ENCODE results near the gene HSPBAP1. TPM values are rescaled to one million over a fixed set of nuclear protein-coding genes. Genes with fewer than 3 reads are reported as not detected.
A peak's percentile ranks its signal among the peaks of the same experiment; 100 is the strongest.
"Not testable (repeated sequence)": the region's sequence is repeated elsewhere in the genome, so short reads cannot be mapped to it uniquely, and the experiment has no call there.

HSPBAP1 gene
- total RNA-seq, 2 donors from 2014 or later, result 5.1 to 6.7 TPM

GRCh38 chr3:122732682-122733525 lies 60.7 kb downstream of the HSPBAP1 start:
- H3K9me3 Mint-ChIP-seq, result not testable (repeated sequence)

DNA sequence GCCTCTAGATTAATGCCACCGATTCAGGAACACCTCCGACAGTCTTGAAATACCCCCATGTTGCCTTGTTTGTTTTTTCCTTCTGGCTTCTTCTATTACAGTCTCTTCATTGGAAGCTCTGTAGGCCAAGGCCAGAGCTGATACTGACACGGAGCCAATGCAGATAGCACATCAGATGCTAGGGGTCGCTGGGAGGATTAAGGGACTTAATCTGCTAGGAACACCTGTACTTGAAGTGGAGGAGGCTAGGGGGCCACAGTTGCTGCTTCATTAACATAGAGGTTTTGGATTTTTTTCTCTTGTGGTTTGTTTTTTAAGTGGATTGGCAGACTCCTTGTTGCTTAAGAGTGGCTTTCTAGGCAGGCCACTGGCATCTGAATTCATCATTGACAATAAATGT lies 63.4 kb downstream of the HSPBAP1 start:
- Mint-ChIP-seq H3K27me3 (no peaks in the 10 kb centered on the region), H3K27ac (no peak overlapping the region), H3K4me1 (no peaks in the 10 kb centered on the region), H3K9me3 (no peaks in the 10 kb centered on the region), H3K36me3 (ENCODE audit: low read depth) (peaks cover 83% of the 10 kb centered on the region), H3K4me3 (no peak overlapping the region)
- no peak for ATAC-seq (replicated peaks)

More at GRCh38 chr3:122732682-122733525, 60.7 kb downstream of the HSPBAP1 start:
- H3K36me3 Mint-ChIP-seq (ENCODE audit: low read depth), result peaks cover 60% of the 10 kb centered on the region
- H3K4me3 Mint-ChIP-seq; H3K4me1 Mint-ChIP-seq; ATAC-seq (replicated peaks); H3K27me3 Mint-ChIP-seq; H3K27ac Mint-ChIP-seq: not testable (repeated sequence)

GRCh38 chr3:122728756-122729514 lies 64.7 kb downstream of the HSPBAP1 start:
- no peak for ATAC-seq (replicated peaks)
- H3K27ac Mint-ChIP-seq, result no peak overlapping the region
- H3K27me3 Mint-ChIP-seq, result no peaks in the 10 kb centered on the region
- H3K9me3 Mint-ChIP-seq, result no peaks in the 10 kb centered on the region
- no peaks in the 10 kb centered on the region for H3K4me1 Mint-ChIP-seq
- H3K36me3 Mint-ChIP-seq (ENCODE audit: low read depth), result peaks cover 86% of the 10 kb centered on the region
- H3K4me3 Mint-ChIP-seq, result no peak overlapping the region

DNA sequence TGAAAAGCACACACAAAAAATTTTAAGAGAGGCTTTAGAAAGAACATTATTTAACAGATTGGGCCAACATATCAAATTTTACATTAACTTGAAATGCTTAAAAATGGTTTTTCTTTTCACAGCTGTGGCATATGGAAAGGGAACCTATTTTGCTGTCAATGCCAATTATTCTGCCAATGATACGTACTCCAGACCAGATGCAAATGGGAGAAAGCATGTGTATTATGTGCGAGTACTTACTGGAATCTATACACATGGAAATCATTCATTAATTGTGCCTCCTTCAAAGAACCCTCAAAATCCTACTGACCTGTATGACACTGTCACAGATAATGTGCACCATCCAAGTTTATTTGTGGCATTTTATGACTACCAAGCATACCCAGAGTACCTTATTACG lies 65.4 kb downstream of the HSPBAP1 start:
- Mint-ChIP-seq H3K36me3 (ENCODE audit: low read depth) (peaks cover 88% of the 10 kb centered on the region), H3K4me3 (no peak overlapping the region), H3K27ac (no peak overlapping the region), H3K9me3 (no peaks in the 10 kb centered on the region), H3K4me1 (no peaks in the 10 kb centered on the region), H3K27me3 (no peaks in the 10 kb centered on the region)
- ATAC-seq (replicated peaks), result no peak

DNA sequence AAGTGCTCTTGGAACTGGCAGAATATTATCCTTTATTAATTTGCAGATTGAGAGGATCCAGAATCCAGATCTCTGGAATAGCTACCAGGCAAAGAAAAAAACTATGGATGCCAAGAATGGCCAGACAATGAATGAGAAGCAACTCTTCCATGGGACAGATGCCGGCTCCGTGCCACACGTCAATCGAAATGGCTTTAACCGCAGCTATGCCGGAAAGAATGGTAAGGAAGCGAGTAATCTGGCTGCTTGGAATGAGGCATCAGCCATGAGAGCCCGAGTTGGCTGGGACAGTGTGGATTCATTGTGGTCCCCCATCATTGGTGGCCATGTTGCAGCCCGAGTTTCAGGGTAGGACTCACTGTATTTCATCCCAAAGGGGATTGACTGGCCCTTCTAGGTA lies 65.9 kb downstream of the HSPBAP1 start:
- Mint-ChIP-seq H3K27me3 (no peaks in the 10 kb centered on the region), H3K4me3 (no peak overlapping the region), H3K36me3 (ENCODE audit: low read depth) (peaks cover 89% of the 10 kb centered on the region), H3K4me1 (no peaks in the 10 kb centered on the region), H3K27ac (no peak overlapping the region), H3K9me3 (no peaks in the 10 kb centered on the region)
- ATAC-seq (replicated peaks), result no peak

DNA sequence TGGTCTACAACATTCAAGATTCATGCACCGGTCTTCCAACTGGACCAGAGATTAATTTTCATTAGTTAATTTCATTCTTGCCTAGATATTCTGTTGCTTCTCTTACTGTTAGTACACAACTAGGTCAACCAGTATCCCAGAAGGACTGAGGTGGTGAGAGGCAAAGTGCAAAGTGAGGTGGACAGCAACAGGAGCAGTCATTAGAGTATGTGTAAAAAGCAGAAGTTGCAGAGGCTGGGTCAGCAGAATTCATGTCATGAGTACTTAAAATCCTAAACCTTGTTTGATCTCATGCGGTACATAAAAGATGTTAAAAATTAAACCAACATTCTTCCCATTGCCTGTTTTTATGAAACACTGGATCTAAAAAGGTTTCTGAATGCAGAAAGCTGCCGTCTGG lies 66.3 kb downstream of the HSPBAP1 start:
- H3K36me3 Mint-ChIP-seq (ENCODE audit: low read depth), result peaks cover 89% of the 10 kb centered on the region
- ATAC-seq (replicated peaks), result no peak
- H3K4me1 Mint-ChIP-seq, result no peaks in the 10 kb centered on the region
- H3K27ac Mint-ChIP-seq, result no peak overlapping the region
- H3K4me3 Mint-ChIP-seq, result no peak overlapping the region
- H3K27me3 Mint-ChIP-seq, result no peaks in the 10 kb centered on the region
- H3K9me3 Mint-ChIP-seq, result no peaks in the 10 kb centered on the region

DNA sequence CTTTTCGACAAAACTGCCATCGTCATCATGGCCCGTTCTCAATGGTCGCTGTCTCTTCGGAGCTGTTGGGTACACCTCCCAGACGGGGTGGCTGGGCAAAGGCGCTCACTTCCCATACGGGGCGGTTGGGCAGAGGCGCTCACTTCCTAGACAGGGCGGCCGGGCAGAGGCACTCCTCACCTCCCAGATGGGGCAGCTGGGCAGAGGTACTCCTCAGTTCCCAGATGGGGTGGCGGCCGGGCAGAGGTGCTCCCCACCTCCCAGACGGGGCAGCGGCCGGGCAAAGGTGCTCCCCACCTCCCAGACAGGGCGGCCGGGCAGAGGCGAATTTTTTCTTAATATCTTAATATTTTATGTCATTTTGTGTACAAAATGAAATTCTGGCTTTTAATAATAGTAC lies 68.5 kb downstream of the HSPBAP1 start:
- no peak overlapping the region for H3K4me3 Mint-ChIP-seq
- no peaks in the 10 kb centered on the region for H3K9me3 Mint-ChIP-seq
- H3K36me3 Mint-ChIP-seq (ENCODE audit: low read depth), result peaks cover 93% of the 10 kb centered on the region
- H3K4me1 Mint-ChIP-seq, result no peaks in the 10 kb centered on the region
- ATAC-seq (replicated peaks), result no peak
- no peaks in the 10 kb centered on the region for H3K27me3 Mint-ChIP-seq
- no peak overlapping the region for H3K27ac Mint-ChIP-seq

- no peak for ATAC-seq (replicated peaks)
- Mint-ChIP-seq H3K27ac (no peak overlapping the region), H3K9me3 (no peaks in the 10 kb centered on the region), H3K4me1 (no peaks in the 10 kb centered on the region), H3K4me3 (no peak overlapping the region), H3K36me3 (ENCODE audit: low read depth) (peaks cover 98% of the 10 kb centered on the region), H3K27me3 (no peaks in the 10 kb centered on the region)
Observed at GRCh38 chr3:122719273-122719921, 74.2 kb downstream of the HSPBAP1 start.

DNA sequence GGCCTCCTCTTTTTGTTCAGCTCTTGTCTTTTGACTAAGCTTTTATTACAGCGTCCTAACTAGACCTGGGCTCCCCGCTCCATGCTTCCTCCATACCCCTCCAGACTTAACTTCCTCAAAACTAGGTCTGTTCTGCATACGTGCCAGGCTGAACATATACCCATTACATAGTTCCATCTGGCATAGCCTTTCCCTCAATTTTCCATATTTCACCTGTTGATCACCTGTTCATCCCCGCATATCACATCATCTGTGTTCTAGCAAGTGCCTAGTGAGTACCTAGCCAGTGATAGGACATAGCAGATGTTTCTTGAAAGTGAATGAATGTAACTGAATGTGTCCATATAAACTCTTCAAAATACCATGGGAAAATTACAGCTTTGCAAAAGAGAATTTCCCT lies 77.0 kb downstream of the HSPBAP1 start:
- no peak overlapping the region for H3K27ac Mint-ChIP-seq
- no peak for ATAC-seq (replicated peaks)
- no peak overlapping the region for H3K4me3 Mint-ChIP-seq
- H3K36me3 Mint-ChIP-seq (ENCODE audit: low read depth), result peaks cover 100% of the 10 kb centered on the region
- H3K9me3 Mint-ChIP-seq, result no peaks in the 10 kb centered on the region
- H3K27me3 Mint-ChIP-seq, result no peaks in the 10 kb centered on the region
- peaks cover 3% of the 10 kb centered on the region for H3K4me1 Mint-ChIP-seq

DNA sequence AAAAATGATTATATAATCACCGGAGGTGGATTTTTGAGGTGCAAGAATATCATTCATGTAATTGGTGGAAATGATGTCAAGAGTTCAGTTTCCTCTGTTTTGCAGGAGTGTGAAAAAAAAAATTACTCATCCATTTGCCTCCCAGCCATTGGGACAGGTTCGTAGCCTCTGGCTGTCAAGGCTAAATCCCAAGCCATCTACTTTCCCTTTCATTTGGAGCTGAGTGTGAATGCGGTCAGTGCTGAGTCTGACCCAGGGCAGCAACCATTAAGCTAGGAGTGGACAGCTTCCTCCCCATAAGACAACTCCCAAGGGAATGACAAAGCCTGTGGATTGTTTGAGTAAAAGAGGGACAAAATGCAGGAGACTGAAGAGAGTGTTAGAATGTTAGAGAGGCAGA lies 79.4 kb downstream of the HSPBAP1 start:
- no peak overlapping the region for H3K4me3 Mint-ChIP-seq
- no peaks in the 10 kb centered on the region for H3K9me3 Mint-ChIP-seq
- no peaks in the 10 kb centered on the region for H3K27me3 Mint-ChIP-seq
- H3K27ac Mint-ChIP-seq, result no peak overlapping the region
- peaks cover 21% of the 10 kb centered on the region for H3K4me1 Mint-ChIP-seq
- peaks cover 100% of the 10 kb centered on the region for H3K36me3 Mint-ChIP-seq (ENCODE audit: low read depth)
- ATAC-seq (replicated peaks), result no peak

GRCh38 chr3:122710616-122711251 lies 82.9 kb downstream of the HSPBAP1 start:
- peaks cover 100% of the 10 kb centered on the region for H3K36me3 Mint-ChIP-seq (ENCODE audit: low read depth)
- H3K27me3 Mint-ChIP-seq; H3K9me3 Mint-ChIP-seq; ATAC-seq (replicated peaks); H3K4me3 Mint-ChIP-seq: not testable (repeated sequence)
- H3K4me1 Mint-ChIP-seq, result peaks cover 21% of the 10 kb centered on the region
- H3K27ac Mint-ChIP-seq, result peak overlapping the region; percentile 78

GRCh38 chr3:122705379-122705778 lies 88.3 kb downstream of the HSPBAP1 start:
- H3K9me3 Mint-ChIP-seq, result no peaks in the 10 kb centered on the region
- ATAC-seq (replicated peaks), result no peak
- H3K36me3 Mint-ChIP-seq (ENCODE audit: low read depth), result peaks cover 98% of the 10 kb centered on the region
- H3K27me3 Mint-ChIP-seq, result no peaks in the 10 kb centered on the region
- no peak overlapping the region for H3K27ac Mint-ChIP-seq
- H3K4me3 Mint-ChIP-seq, result no peak overlapping the region
- peaks cover 14% of the 10 kb centered on the region for H3K4me1 Mint-ChIP-seq

DNA sequence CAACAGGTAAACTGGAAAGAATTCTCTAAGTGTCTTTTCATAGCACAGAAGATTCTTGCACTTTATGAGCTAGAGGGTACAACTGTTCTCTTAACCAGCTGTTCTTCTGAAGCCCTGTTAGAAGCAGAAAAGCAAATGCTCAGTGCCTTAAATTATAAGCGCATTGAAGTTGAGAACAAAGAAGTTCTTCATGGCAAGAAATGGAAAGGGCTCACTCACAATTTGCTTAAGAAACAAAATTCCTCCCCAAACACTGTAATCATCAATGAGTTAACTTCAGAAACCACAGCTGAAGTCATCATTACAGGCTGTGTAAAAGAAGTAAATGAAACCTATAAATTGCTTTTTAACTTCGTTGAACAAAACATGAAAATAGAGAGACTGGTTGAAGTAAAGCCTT lies 93.4 kb downstream of the HSPBAP1 start:
- H3K27ac Mint-ChIP-seq, result no peak overlapping the region
- H3K27me3 Mint-ChIP-seq, result no peaks in the 10 kb centered on the region
- no peak for ATAC-seq (replicated peaks)
- H3K4me1 Mint-ChIP-seq, result peaks cover 16% of the 10 kb centered on the region
- H3K4me3 Mint-ChIP-seq, result no peak overlapping the region
- peaks cover 98% of the 10 kb centered on the region for H3K36me3 Mint-ChIP-seq (ENCODE audit: low read depth)
- no peaks in the 10 kb centered on the region for H3K9me3 Mint-ChIP-seq

DNA sequence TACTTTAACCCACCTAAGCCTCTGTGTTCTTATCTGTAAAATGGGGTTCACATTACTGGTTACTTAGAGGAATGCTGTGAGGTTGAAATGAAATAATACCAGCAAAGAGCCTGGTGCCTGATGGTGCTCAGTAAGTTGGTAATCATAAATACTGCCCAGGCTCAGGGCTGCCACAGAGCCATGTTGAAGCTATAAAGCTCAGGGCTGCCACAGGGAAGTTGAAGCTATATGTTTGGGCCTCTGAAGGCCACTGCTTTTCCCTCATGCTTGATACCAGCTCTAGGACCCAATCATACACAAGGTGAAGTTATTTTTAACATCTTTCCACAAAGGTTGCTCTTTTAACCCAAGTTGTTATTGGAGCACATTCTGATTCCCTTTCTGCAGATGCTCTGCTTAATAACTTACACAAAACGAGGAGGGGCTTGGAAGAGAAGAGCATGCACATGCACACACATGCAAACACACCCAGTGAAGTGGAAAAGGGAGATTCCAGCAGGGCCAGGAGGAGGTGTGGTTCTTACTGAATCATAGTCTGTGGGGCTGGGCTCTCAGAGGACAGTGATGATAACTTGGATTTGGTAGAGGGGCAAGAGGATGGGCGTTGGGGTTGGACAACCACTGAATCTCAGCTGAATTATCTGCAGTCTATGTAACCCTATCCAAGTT lies 95.5 kb downstream of the HSPBAP1 start:
- ATAC-seq (replicated peaks), result no peak
- Mint-ChIP-seq H3K27ac (peak overlapping the region; percentile 20), H3K27me3 (no peaks in the 10 kb centered on the region), H3K4me3 (no peak overlapping the region), H3K9me3 (no peaks in the 10 kb centered on the region), H3K4me1 (peaks cover 18% of the 10 kb centered on the region), H3K36me3 (ENCODE audit: low read depth) (peaks cover 98% of the 10 kb centered on the region)

Measured in activated T-helper 17 cell treated with anti-CD3 and anti-CD28 coated beads, Interleukin-2, amount 50 U/mL, for 72 hours (primary cell).